NCI-H748 (cell line): ENCODE results near the gene KCTD18.
A peak's percentile ranks its signal among the peaks of the same experiment; 100 is the strongest.

Source experiments
- DNase-seq: peaks from one replicate; lab custom pipeline; 2025; ENCODE audit not compliant: unreplicated experiment; lab: John Stamatoyannopoulos, UW

KCTD18 gene

DNA sequence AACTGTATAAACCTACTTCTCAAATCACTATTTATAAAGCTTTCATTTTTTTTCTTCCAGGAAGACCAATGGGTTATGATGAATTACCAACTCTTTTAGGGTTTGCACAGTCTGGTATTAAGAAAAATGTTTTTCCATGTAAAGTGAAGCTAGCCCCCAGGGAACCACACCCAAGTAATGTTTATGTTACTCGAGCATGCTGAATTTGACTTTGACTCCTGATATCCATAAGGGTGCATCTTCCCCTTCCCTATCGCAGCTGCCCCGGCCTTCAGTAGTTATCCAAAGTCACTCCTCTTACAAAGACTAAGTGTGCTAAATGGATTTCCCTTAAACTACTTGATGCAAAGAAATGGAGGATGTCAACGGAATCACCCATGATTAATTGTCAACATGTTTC, 21.7 kb downstream of the KCTD18 start:
- DNase-seq, result no peak

GRCh38 chr2:200486529-200486928, 23.3 kb downstream of the KCTD18 start:
- DNase-seq, result no peak

DNA sequence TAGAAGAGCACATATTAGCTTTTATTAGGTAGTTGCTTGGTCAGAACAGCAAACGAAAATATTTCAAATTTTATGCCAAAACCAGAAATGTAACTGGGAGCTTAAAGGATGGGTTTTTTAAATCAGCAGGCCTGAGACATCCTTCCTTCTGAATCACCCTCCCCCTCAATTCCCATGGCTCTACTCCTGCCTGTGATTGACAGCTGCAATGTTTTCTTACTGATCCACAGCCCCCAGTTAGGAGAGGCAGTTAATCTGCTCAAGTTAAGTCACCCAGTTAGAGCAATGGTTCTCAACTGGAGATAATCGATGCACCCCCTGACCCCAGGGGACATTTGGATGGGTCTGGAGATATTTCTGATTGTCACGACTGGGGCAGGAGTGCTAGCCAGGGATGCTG, 24.9 kb downstream of the KCTD18 start:
- no peak for DNase-seq

- peak; percentile 75 for DNase-seq
Observed at GRCh38 chr2:200483729-200484198, 26.1 kb downstream of the KCTD18 start.

- no peak for DNase-seq
Observed at GRCh38 chr2:200482194-200482593, 27.7 kb downstream of the KCTD18 start.

GRCh38 chr2:200479692-200480265, 30.1 kb downstream of the KCTD18 start:
- no peak for DNase-seq

- DNase-seq, result no peak
Observed at GRCh38 chr2:200477667-200478131, 32.2 kb downstream of the KCTD18 start.

GRCh38 chr2:200476836-200477235, 33.0 kb downstream of the KCTD18 start:
- DNase-seq, result peak; percentile 43

DNA sequence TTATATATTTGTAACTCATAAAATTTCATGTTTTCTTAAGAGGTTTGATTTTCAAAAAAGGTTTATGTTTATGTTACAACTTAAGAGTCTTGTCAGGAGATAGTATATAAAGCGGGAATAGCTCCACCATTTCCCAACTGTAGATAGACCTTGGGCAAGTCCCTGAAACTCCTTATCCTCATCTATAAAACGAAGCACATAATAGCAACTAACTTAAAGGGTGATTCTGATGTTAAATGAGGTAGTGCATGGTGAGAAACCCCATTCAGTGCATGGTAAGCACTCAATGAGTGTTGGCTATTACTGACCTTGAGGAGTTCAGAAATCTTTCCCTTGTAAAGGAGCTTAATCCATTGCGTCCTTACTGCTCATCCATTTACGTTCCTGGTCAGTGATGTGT, 34.1 kb downstream of the KCTD18 start:
- DNase-seq, result no peak

GRCh38 chr2:200472853-200473464, 36.9 kb downstream of the KCTD18 start:
- no peak for DNase-seq

DNA sequence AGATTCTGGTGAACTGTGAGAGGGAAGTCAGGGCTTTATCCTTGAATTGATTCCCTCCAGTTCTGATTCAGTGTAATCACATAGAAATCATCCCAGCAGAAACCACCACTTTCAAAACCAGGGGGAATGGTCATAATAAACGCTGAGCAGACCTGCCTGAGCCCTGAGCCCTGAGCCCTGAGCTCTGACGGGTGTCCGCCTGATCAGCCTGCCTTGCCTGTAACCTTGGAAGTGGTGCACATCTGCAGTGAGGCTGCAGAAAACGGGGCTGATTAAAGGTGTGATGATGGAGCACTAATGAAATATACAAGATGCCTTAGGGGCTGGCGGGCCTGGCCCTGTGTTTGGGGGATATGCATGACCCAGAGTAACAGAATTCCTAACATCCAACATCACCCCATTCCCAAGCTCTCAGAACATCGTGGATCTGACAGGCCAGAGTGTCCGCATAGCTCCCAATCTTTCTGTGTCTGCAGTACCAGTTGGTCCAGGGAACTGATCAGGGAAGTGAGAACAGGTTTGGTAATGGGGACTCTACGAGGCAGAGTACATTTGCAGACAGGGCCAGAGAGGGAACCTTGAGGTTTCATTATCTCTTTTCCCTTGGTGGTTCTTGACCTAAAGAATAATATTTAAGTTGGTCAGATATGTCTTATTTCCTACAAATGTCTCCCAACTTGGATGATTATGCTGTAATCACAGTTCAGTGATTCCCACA, 37.8 kb downstream of the KCTD18 start:
- no peak for DNase-seq

DNA sequence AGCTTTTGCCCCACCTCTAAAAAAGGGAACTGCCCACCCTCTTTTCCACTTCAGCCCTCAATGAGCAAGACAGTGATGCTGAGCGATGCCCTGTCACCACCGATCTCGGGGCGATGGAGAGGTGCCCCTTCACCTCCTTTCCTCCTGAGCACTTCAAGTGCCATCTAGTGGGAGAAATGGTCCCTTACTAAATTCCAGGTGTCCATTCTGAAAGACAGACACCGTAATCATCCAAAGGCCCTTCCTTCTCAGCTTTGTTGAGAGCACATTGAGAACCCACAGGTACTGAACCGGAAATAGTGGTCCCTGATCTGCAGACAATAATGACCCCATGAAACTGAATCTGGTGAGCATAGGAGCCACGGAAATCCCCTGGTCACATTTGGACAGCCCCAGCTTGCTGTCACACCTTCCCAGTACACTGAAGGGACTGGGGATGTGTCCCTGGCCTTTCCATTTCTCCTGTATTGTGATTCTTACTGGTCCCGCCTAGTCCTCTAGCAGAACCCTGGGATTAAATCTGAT, 38.5 kb downstream of the KCTD18 start:
- DNase-seq, result peak; percentile 82

GRCh38 chr2:200470230-200470629, 39.6 kb downstream of the KCTD18 start:
- peak; percentile 35 for DNase-seq

GRCh38 chr2:200469708-200470211, 40.1 kb downstream of the KCTD18 start:
- DNase-seq, result no peak

GRCh38 chr2:200467806-200468681, 41.8 kb downstream of the KCTD18 start:
- DNase-seq, result no peak

DNA sequence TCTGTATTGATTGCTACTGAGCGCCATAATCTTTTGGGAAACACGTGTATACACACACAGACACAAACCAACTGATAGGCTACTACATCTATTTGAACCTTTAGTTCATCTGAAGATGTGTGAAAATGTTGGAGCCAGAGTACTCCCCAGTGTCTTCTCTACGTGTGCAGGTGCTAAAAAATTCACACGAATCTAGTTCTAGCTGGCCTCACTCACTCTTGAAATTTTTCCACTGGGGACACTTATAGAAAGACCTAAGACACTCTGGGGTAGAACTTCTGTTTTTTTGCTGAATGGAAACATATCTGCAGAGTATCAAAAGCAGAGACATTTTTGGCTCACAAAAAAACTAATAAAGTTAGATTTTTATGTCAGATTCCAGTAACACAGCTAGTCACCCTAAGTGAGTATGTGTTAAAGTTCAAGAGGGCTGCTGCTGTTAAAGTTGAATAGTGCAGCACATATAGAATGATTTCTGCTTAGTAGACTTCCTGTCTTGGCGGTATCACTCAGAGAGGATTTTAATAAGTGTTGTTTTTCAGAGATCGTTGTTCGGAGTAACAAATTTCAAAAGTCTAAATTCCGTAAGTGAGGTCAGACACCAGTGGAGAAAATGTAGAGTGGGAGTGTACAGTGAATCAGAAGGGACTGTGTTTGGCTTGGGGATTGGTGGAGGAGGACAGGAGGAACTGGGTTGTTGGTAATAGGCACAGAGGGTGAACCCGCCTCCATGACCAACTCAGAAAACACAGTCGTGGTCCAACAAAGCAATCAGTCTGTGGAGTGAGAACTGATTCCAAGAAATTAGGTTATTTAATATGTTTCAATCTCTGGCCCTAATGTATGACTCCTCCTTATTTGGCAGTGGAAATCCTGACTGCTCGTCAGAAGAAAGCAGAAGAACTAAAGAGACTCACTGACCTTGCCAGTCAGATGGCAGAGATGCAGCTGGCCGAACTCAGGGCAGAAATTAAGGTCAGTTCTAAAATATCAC, 43.1 kb downstream of the KCTD18 start:
- no peak for DNase-seq

DNA sequence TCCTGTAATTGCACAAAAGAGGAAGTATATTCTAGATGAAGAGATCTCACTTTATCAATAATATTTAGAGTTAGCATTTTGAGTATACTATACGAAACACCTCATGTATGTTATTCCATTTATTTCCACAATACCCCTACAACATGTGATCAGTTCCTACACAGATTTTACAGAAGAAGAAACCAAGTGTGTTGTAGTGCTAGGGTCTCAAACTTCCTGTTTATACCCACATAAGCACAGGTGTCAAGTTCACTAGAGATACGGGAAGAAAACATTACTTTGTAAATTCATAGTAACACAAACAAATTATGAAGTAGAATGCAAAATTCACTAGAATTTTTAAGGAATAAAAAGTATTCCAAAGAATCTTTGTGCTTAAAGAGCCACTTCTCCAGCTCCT, 46.4 kb downstream of the KCTD18 start:
- DNase-seq, result no peak

DNA sequence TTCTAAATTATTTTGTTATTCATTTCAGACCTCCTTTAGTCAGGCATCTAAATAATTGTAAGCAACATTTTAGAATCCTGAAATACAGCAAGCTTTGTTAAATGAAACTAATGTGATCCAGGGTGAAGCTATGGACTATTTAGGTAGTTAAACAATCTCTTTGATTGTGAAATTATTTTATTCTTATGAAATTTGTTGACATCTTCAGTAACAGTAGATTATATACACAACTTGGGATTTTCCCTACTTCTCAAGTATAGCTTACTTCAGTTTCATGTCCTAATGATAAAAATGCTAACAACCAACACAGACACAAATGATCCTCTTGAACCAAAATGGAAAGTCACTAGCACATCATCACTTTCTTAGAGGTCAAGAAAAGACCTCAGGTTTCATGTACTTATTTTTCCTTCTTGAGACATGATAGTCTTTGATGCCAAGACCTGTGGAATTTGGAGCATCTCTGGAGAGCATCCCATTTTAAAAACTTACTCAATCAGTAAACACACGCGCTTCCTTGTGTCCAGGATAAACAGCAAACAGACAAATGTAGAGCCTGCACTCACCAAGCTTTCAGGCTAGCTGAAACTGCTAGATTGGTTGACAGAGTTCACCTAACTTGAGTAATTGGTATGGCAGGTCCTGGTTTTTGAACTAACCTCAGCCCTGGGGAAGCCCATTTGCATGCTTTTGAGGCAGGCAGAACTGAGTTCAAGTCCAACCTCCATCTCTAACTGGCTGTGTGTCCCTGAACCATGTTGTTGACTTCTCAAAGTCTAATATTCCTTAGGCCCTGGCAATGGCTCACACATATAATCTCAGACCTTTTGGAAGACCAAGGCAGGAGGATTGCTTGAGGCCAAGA, 47.8 kb downstream of the KCTD18 start:
- DNase-seq, result no peak

DNA sequence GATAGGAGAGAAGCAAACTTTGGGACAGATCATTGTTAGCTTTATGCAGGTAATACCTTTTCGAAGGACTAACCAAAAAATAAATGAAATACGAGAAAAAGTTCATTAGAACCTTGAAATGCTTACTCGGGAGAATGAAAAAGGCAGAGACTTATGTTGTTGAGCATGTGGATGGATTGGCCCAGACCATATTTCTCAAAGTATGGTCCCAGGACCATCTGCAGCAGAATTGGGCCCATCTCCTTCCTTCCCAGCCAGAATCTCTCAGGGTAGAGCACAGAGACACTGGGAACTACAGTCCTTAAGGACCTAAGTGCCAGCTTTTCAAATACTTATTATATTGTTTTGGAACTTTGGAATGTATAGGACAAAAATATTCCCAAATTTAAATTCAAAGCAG, 50.8 kb downstream of the KCTD18 start:
- DNase-seq, result no peak
